Germinal center (tissue), 1 donor: Measurements from ENCODE around the gene MUC3A.

Experiments used
- DNase-seq: peaks from one replicate; pipeline ENCODE4 v3.0.0; 2012; ENCODE audit warnings: mixed read lengths, low spot score

The MUC3A gene

DNA sequence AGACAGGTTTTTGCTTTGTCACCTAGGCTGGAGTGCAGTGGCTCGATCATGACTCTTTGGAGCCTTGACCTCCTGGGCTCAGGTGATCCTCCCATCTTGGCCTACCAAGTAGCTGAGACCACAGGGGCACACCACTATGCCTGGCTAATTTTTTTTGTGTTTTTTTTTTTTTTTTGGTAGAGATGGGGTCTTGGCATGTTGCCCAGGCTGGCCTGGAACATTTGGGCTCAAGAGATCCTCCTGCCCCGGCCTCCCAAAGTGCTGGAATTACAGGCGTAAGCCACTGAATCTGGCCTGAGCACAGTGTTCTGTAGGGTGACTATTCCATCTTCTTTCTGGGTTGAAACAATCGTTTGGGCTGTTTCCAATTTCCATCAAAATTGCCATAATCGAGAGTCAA is 1.5 kb upstream of the MUC3A start:
- DNase-seq, result no peak

DNA sequence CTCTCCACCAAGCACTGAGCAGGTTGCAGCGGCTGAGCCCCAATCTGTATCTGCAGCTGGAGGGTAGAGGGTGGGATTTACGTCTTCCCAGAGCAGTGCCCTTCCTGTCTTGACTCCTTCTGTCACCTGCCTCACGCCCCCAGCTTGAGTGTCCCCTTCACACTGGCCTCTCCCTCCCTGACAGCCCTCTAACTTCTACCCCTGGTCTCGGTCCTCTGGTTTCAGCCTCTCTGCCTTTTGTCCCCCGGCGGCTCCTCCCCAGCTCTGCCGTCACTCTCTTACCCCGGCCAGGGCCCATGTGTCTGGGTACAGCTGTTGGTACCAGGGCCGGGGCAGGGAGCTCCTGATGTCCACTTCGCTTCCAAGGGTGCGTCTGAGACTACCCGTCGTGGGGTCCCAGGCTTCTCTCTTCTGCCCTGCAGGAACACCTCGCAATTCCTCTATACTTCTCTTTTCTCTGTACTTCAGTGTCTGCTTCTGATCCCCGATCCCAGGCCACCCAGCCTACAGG is 654 bp downstream of the MUC3A start:
- no peak for DNase-seq

DNA sequence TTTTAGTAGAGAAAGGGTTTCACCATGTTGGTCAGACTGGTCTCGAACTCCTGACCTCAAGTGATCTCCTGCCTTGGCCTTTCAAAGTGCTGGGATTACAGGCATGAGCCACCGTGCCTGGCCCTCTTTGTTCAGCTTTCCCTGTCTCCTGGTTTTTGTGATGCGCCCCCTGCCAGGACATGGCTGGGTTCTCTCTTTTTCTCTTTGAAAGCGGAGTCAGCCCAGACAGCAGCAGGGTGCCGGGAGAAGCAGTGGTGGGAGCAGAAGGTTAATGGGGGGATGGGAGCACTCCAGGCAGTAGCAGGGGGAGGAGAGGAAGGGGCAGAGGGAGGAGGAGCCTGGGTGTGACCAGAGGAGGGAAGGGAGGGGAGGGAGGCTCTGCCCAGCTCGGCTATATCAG is 1.8 kb downstream of the MUC3A start:
- DNase-seq, result no peak

DNA sequence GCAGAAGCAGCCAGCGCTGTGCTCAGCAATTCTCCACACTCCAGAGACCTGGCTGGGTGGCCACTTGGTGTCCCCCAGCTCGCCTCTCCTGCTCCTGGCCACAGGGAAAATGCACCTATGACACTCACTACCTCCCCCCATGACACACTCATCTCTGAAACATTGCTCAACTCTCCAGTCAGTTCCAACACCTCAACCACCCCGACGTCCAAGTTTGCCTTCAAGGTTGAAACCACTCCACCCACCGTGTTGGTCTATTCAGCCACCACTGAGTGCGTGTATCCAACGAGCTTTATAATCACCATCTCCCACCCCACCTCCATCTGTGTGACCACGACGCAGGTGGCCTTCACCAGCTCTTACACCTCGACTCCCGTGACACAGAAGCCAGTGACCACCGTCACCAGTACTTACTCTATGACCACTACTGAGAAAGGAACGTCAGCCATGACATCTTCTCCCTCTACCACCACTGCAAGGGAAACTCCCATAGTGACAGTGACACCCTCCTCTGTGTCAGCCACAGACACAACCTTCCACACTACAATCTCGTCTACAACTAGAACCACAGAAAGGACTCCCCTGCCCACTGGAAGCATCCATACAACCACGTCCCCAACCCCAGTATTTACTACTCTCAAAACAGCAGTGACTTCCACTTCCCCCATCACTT is 2.7 kb downstream of the MUC3A start:
- DNase-seq, result no peak

DNA sequence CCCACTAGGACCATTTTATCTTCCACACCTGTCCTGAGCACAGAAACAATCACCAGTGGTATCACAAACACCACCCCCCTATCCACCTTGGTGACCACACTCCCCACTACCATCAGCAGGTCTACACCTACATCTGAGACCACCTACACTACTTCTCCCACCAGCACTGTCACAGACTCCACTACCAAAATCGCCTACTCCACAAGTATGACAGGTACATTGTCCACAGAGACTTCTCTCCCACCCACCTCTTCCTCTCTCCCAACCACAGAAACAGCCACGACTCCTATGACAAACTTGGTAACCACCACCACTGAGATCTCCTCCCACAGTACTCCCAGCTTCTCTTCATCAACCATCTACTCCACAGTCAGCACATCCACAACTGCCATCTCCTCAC is 3.3 kb downstream of the MUC3A start:
- no peak for DNase-seq

DNA sequence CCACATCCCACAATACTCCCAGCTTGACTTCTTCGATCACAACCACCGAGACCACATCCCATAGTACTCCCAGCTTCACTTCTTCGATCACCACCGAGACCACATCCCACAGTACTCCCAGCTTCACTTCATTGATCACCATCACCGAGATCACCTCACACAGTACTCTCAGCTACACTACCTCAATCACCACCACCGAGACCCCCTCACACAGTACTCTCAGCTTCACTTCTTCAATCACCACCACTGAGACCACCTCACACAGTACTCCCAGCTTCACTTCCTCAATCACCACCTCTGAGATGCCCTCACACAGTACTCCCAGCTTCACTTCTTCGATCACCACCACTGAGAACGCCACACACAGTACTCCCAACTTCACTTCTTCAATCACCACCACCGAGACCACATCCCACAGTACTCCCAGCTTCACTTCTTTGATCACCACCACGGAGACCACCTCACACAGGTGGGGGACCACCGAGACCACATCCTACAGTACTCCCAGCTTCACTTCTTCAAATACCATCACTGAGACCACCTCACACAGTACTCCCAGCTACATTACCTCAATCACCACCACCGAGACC is 8.6 kb downstream of the MUC3A start:
- no peak for DNase-seq

DNA sequence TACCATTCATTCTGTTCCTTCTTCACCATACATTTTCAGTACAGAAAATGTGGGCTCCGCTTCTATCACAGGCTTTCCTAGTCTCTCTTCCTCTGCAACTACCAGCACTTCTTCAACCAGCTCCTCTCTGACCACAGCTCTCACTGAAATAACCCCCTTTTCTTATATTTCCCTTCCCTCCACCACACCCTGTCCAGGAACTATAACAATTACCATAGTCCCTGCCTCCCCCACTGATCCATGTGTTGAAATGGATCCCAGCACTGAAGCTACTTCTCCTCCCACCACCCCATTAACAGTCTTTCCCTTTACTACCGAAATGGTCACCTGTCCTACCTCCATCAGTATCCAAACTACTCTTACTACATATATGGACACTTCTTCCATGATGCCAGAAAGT is 10.6 kb downstream of the MUC3A start:
- DNase-seq, result no peak

DNA sequence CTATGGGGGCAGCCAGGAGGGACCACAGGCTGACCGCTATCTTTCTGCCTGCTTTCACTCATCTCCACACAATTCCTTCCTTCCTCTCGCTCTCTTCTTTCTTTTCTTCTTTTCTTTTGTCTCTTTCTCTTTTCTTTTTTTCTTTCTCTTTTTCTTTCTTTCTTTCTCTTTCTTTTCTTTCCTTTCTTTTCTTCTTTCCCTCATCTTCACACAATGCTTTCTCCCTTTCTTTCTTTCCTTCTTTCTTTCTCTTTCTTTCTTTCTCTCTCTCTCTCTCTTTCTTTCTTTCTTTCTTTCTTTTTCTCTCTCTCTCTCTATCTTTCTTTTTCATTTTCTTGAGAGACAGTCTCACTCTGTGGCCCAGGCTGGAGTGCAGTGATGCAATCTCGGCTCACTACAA is 13.2 kb downstream of the MUC3A start:
- DNase-seq, result no peak

DNA sequence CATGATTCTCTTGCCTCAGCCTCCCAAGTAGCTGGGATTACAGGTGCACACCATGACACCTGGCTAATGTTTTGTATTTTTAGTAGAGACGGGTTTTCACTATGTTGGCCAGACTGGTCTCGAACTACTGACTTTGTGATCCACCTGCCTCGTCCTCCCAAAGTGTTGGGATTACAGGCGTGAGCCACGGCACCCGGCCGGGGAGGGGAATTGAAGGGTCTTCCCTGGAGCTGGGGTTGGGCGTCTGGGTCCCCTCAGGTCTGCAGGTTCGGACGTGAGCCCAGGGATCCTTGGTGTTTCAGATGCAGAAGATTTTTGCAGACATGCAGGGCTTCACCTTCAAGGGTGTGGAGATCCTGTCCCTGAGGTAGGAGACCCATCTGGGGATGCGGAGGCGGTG is 14.1 kb downstream of the MUC3A start:
- DNase-seq, result no peak

DNA sequence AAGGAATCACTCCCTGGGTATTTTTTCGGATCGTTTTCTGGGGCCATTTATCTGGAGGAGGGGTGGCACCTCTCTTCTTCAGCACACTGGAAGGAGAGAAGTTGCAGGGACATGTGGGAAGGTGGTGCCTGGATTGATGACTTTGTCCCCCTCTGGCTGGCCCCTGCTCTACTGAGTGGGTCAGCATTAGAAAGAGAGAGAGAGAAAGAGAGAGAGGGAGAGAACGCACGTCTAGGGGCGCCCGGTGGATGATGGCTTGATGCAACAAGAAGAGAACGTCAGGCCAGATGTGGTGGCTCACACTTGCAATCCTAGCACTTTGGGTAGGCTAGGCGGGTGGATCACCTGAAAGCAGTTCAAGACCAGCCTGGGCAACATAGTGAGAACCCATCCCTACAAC is 14.5 kb downstream of the MUC3A start:
- no peak for DNase-seq

DNA sequence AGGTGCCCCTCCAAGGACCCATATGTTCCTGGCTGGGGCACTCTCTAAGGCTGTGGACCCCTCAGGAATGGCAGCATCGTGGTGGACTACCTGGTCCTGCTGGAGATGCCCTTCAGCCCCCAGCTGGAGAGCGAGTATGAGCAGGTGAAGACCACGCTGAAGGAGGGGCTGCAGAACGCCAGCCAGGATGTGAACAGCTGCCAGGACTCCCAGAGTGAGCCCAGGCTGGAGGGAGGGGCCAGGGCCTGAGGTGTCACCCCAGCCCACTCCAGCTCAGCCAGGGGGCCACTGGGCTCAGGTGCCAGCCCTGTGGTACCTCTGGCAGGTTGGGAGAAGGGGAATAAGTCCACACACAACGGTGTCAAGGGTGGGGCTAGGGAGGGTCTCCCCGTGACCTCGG is 15.3 kb downstream of the MUC3A start:
- DNase-seq, result no peak

DNA sequence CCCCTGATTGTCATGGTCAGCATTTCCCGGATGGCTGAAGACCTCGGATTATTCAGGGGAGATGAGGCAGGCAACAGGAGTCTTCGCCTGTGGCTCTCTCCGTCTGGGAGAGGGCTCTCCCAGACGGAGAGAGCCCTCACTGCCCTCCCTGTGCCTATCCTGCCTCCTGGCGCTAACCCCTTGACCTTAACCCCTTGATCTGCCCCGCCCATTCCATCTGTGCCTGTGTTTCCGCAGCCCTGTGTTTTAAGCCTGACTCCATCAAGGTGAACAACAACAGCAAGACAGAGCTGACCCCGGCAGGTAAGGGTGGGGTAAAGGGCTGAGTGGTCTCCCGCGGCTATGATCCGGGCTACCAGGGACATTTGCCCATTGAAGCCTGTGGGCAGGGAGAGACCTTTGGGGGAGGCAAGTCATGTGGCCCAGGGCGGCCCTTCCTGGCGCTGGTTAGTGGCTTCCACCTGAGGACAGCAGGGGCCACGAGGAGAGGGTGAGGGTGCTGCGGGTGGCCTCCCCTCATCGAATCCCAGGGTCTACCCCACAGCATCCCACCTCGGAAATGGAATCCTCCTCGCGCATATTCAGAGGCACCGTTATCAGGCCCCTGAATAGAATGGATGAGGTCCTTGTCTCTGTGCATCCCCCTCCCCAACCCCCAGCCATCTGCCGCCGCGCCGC is 15.8 kb downstream of the MUC3A start:
- no peak for DNase-seq

DNA sequence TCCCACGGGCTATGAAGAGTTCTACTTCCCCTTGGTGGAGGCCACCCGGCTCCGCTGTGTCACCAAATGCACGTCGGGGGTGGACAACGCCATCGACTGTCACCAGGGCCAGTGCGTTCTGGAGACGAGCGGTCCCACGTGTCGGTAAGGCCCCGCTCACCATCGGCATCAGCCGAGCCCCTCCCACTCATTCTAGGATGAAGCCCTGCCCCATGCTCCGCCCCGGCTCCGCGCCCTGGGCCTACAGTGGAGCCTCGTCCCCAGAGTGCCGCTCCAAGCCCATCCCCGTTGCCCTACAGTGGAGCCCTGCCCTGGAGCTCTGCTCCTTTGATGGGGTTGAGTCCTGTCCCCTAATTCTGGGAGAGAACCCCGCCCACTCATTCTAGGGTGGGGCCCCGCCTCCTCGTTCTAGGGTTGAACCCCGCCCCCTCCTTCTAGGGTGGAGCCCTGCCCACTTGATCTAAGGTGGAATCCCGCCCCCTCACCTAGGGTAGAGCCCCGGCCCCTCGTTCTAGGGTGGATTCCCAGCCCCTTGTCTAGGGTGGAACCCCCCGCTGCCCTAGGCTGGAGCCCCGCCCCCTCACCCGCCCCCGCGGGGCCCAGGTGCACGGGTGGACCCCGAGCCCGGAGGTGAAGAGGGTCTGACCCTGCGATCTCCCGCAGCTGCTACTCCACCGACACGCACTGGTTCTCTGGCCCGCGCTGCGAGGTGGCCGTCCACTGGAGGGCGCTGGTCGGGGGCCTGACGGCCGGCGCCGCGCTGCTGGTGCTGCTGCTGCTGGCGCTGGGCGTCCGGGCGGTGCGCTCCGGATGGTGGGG is 16.6 kb downstream of the MUC3A start:
- DNase-seq, result peak; percentile 86

DNA sequence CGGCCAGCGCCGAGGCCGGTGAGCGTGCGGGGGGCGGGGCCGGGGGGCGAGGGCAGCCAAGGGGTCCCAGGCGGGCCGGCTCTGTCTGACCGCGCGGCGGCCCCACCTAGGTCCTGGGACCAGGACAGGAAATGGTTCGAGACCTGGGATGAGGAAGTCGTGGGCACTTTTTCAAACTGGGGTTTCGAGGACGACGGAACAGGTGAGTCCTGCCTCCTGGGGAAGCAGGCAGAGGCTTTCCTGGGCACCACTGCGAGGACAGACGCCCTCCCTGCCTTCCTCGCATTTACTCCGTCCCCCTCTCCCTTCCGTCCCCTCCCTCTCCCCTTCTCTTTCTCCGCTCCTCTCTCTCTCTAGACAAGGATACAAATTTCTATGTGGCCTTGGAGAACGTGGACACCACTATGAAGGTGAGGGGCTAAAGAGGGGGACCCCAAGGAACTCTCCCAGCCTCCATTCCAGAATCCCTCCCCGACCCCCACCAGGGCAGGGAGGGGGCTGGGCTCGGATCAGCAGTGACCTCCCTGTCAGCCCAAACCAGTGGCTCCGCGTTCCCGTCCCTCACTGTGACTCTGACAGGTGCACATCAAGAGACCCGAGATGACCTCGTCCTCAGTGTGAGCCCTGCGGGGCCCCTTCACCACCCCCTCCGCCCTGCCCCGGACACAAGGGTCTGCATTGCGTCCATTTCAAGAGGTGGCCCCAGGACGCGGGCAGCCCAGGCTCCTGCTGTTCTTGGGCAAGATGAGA is 17.4 kb downstream of the MUC3A start:
- no peak for DNase-seq

DNA sequence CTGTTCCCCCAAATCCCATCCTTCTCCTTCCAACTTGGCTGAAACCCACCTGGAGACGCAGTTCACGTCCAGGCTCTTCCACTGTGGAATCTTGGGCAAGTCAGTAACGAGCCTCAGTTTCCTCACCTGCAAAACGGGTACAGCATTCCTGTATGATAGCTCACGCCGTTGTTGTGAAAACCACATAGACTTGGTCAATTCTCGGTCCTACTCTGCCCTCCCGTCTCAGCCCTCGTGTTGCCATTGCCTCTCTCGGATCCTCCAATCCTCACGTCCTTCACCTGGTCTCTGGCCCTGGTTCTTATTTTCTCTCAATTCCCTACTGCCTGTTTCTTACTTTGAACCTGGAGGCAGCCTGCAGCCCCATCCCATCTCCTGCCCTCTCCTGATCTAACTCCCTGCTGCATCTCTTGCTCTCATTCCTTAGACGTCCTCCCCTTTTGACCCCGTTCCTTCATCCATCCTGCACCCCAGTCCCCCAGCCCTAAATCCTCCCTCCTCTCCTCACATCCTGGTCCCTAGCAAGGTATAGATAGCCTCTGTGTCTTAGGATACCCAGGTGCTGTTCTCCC is 18.0 kb downstream of the MUC3A start:
- no peak for DNase-seq

DNA sequence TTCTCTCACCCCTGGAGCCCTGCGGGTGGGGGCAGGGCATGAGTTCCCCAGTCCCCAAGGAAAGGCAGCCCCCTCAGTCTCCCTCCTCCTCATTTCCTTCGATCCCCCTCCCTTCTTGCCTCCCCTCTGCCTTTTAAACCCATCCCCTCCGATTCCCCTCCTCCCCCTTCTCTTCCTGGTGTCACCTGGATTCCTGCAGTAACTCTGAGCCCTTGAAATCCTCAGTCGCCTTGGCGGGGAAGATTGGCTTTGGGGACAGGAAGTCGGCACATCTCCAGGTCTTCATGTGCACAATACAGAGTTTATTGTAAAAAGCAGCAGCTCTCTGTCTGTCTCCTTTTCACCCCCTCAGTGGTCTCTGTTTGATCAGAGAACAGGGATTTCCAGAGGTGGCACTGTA is 18.7 kb downstream of the MUC3A start:
- no peak for DNase-seq

DNA sequence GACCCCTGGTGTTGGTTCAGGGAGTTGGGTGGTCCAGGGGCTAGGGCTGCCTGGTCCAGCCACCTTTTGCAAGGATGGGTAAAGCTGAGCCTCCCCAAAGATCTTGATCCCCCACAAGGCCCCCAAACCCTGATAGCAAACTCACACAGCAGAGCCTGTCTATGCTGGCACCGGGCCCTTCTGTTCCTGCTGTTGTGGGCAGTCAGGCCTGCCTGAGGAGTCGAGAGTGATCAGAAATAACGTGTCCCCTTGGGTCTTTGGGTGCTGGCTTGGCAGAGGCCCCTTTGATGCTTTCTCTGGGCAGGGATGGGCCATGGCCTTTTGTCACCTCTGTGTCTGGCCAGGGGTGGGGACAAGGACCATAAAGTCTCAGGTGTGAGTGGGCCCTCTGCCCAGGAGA is 19.3 kb downstream of the MUC3A start:
- no peak for DNase-seq

DNA sequence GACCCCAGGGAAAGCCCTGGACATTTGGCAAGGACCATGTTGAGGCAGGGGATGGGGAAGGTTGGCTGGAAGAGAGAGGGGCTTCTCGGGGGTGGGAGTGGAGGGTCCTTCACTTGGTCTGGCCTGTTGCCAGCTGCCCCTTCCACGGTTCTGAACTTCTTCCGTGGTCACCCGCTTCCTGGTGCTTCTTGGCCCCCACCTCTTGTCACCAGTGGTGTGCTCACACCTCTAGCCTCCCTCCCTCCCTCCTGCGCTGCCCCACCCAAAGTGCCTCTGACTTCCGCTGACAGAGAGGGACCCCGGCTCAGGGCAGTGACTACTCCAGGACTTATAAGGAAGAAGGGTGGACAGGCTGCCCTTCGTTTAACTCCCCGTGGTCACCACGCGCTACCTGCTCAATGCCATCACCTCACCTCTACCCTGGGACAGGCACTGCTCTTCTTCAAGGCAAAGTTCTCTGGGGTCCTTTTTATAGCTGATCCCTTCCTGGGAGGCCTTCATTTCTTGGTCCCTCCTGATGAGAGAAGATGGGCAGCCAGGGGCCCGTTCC is 19.8 kb downstream of the MUC3A start, which contains the start of gene MUC12:
Gene MUC12, plus strand, starts transcription at position 500 of the 550 bp plus-strand sequence. CDS start 58 bp downstream, outside the sequence.
- no peak for DNase-seq

DNA sequence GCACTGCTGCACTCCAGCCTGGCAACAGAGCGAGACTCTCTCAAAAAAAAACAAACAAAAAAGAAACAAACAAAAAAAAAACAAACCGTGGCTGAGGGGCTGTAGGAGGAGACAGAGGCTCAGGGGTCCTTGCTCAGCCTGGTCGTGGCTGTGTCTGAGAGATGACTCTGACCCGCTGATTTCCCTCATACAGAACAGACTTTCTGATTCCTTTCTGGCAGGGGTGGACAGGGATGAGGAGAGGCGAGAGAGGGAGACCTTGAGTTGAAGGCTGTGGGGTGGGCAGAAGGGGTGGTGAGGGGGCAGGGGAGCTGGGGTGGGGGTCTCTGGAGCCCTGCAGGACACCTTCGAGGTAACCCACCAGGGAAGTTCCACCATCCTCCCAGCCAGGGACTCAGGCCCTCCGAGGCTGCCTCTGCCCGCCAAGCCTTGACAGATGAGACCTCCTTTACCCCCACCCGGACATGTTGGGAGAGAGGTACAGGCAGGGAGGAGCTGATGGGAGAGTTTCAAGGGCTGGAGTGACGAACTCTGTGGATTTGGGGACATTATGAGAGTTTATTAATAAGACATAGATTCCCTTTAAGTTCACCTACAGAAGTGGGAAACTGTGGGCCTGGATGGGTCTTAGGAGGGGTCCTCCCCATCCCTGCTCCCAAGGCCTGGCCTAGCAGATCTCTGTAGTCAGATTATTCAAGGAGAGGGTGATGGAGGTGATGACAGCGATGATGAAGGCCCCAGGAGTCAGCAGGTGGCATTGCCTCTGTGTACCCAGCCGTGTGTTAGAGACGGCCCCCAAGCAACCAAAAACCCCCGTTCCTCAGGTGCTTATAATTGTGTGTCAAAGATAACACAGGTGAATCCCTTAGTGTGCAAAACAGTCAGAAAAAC is 22.0 kb downstream of the MUC3A start:
- no peak for DNase-seq

DNA sequence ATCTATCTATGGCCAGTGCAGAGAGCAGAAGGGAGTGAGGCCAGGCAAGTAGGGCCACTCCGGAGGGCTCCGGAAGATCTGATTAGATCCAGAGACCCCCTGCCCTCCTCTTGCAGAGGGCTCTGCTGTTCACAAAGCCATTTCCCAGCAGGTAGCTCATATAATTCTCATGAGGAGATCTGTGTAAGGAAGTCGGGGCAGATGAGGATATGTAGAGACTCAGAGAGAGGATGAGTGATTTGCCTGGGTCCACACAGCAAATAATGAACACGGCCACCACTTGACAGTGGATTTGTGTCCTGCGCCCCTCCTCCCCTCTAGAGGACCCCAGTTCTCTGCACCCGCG is 22.6 kb downstream of the MUC3A start:
- DNase-seq, result no peak
